ENCODE data around the gene OSBPL6. TPM values are rescaled to one million over a fixed set of nuclear protein-coding genes. Genes with fewer than 3 reads are reported as not detected.

Gene OSBPL6
- total and polyA plus RNA-seq, 9 of the 15 experiments (the other 6 are each of a cell fraction or from before 2014, with no cell fraction given), result 3.4 to 12.7 (median 9.3) TPM

DNA sequence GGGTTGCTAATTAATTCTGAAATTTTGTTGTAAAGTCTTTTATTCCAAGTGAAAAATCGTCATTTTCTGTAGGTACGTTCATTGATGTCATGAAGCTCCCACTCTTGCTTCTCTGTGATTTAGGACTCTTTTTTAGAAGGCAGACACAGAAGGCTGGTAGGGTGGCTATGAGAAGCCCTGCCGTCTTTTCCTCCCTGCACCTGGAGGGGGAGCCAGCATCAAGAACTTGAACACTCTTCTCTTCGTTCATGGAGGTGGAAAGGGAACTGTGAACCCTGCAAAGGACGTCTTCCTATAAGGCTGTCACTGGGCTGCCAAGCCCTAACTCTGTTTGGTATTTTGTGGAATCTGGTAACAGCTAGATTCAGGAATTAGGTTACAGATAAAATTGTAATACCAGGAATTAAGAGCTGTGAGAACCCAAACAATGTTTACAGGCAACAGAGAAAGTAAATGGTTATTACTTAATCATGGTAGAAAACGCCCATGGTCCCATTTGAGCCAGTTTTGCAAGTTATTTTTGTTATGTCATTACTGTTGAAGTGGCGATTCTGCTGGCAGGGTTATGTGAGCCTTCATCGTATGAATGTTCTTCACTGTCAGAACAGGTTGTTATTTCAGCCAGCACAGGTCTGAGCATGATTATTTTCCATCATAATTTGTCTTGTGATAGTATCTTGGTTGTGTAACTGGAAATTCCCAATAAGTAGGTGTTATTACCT, 112.2 kb downstream of the OSBPL6 start (continued):
- no peak for TF ChIP-seq MCM7 (IDR thresholded peaks at IDR 0.05)
- no peak for TF ChIP-seq SREBF1 (IDR thresholded peaks at IDR 0.05; ENCODE audit: borderline replicate concordance, low read depth, low read length)
- TF ChIP-seq, protein P1, sequence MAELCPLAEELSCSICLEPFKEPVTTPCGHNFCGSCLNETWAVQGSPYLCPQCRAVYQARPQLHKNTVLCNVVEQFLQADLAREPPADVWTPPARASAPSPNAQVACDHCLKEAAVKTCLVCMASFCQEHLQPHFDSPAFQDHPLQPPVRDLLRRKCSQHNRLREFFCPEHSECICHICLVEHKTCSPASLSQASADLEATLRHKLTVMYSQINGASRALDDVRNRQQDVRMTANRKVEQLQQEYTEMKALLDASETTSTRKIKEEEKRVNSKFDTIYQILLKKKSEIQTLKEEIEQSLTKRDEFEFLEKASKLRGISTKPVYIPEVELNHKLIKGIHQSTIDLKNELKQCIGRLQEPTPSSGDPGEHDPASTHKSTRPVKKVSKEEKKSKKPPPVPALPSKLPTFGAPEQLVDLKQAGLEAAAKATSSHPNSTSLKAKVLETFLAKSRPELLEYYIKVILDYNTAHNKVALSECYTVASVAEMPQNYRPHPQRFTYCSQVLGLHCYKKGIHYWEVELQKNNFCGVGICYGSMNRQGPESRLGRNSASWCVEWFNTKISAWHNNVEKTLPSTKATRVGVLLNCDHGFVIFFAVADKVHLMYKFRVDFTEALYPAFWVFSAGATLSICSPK (IDR thresholded peaks at IDR 0.05; ENCODE audit: borderline replicate concordance), result no peak
- TF ChIP-seq, protein P2, sequence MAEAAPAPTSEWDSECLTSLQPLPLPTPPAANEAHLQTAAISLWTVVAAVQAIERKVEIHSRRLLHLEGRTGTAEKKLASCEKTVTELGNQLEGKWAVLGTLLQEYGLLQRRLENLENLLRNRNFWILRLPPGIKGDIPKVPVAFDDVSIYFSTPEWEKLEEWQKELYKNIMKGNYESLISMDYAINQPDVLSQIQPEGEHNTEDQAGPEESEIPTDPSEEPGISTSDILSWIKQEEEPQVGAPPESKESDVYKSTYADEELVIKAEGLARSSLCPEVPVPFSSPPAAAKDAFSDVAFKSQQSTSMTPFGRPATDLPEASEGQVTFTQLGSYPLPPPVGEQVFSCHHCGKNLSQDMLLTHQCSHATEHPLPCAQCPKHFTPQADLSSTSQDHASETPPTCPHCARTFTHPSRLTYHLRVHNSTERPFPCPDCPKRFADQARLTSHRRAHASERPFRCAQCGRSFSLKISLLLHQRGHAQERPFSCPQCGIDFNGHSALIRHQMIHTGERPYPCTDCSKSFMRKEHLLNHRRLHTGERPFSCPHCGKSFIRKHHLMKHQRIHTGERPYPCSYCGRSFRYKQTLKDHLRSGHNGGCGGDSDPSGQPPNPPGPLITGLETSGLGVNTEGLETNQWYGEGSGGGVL (CRISPR knock-in tag; IDR thresholded peaks at IDR 0.05), result no peak
- no peak for TF ChIP-seq ARHGAP35 (IDR thresholded peaks at IDR 0.05; ENCODE audit: partially characterized antibody)
- TF ChIP-seq KDM4B (IDR thresholded peaks at IDR 0.05; ENCODE audit: borderline replicate concordance in 2 of 2, low read depth in 1 of 2), result no peak
- TF ChIP-seq NUFIP1 (IDR thresholded peaks at IDR 0.05; ENCODE audit: partially characterized antibody), result no peak
- no peak for TF ChIP-seq NCOA4 (IDR thresholded peaks at IDR 0.05; ENCODE audit: partially characterized antibody)
- TF ChIP-seq, protein P3, sequence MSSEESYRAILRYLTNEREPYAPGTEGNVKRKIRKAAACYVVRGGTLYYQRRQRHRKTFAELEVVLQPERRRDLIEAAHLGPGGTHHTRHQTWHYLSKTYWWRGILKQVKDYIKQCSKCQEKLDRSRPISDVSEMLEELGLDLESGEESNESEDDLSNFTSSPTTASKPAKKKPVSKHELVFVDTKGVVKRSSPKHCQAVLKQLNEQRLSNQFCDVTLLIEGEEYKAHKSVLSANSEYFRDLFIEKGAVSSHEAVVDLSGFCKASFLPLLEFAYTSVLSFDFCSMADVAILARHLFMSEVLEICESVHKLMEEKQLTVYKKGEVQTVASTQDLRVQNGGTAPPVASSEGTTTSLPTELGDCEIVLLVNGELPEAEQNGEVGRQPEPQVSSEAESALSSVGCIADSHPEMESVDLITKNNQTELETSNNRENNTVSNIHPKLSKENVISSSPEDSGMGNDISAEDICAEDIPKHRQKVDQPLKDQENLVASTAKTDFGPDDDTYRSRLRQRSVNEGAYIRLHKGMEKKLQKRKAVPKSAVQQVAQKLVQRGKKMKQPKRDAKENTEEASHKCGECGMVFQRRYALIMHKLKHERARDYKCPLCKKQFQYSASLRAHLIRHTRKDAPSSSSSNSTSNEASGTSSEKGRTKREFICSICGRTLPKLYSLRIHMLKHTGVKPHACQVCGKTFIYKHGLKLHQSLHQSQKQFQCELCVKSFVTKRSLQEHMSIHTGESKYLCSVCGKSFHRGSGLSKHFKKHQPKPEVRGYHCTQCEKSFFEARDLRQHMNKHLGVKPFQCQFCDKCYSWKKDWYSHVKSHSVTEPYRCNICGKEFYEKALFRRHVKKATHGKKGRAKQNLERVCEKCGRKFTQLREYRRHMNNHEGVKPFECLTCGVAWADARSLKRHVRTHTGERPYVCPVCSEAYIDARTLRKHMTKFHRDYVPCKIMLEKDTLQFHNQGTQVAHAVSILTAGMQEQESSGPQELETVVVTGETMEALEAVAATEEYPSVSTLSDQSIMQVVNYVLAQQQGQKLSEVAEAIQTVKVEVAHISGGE (CRISPR knock-in tag; IDR thresholded peaks at IDR 0.05), result no peak
- no peak for TF ChIP-seq ZBTB7A (IDR thresholded peaks at IDR 0.05; ENCODE audit: borderline replicate concordance, control insufficient read depth, low read depth, low read length)
- TF ChIP-seq, protein P4, sequence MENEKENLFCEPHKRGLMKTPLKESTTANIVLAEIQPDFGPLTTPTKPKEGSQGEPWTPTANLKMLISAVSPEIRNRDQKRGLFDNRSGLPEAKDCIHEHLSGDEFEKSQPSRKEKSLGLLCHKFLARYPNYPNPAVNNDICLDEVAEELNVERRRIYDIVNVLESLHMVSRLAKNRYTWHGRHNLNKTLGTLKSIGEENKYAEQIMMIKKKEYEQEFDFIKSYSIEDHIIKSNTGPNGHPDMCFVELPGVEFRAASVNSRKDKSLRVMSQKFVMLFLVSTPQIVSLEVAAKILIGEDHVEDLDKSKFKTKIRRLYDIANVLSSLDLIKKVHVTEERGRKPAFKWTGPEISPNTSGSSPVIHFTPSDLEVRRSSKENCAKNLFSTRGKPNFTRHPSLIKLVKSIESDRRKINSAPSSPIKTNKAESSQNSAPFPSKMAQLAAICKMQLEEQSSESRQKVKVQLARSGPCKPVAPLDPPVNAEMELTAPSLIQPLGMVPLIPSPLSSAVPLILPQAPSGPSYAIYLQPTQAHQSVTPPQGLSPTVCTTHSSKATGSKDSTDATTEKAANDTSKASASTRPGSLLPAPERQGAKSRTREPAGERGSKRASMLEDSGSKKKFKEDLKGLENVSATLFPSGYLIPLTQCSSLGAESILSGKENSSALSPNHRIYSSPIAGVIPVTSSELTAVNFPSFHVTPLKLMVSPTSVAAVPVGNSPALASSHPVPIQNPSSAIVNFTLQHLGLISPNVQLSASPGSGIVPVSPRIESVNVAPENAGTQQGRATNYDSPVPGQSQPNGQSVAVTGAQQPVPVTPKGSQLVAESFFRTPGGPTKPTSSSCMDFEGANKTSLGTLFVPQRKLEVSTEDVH (IDR thresholded peaks at IDR 0.05; ENCODE audit: low read depth, partially characterized antibody), result no peak
- TF ChIP-seq BACH1 (tag; IDR thresholded peaks at IDR 0.05), result no peak
- TF ChIP-seq RBM34 (IDR thresholded peaks at IDR 0.05; ENCODE audit: borderline replicate concordance, insufficient read depth, low read length), result no peak
- no peak for TF ChIP-seq GABPA (tag; conservative IDR thresholded peaks at IDR 0.05; ENCODE audit: low read depth)
- no peak for TF ChIP-seq POLR2AphosphoS5 (IDR thresholded peaks at IDR 0.05; ENCODE audit: control insufficient read depth, insufficient read depth, low read depth, low read length)
- TF ChIP-seq MAFK (IDR thresholded peaks at IDR 0.05; ENCODE audit: low read length), result no peak
- TF ChIP-seq KLF10 (CRISPR knock-in tag; IDR thresholded peaks at IDR 0.05), result no peak
